ENCODE results near the gene SRRM3. TPM values are rescaled to one million over a fixed set of nuclear protein-coding genes. Genes with fewer than 3 reads are reported as not detected.

SRRM3 gene
- total RNA-seq, 1 donor from 2014 or later, result 6.1 TPM

DNA sequence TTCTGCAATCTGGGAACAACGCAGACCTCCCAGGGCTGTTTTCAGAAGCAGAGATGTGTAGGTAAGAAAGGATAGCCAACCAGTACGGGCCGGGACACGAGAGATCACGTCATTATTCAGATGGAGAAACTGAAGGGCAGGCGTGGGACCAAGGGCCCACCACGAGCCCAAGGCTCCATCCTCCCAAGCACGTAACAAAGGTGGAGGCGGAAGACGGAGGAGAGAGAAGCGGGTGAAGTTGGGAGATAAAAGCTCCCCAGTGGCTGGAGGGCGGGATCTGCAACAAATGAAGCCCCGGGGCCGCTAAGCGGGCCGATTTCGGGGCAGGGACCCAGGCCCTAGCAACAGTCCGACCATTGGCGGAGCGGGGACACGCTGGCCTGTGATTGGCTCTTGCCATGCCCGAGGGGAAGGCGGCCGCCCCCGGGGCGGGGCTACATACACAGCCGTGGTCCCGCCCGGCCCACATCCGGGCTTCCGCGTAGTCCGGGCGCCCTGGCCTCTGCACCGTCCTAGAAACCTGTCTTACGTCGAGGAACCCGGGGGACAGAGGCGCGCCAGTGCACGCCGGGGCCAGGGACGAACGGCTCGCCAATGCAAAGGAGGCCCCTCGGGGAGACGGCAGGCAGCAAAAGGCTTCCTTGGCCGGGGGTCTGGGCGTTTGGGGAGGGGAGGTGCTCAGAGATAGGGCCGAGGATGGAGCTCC lies 116.2 kb downstream of the SRRM3 start:
- peaks cover 45% of the 10 kb centered on the region for H3K4me1 ChIP-seq
- H3K9me3 ChIP-seq (replicated peaks), result no peaks in the 10 kb centered on the region
- H3K27ac ChIP-seq (replicated peaks), result peak overlapping the region; percentile 98
- H3K36me3 ChIP-seq, result no peaks in the 10 kb centered on the region
- H3K4me3 ChIP-seq, result peak overlapping the region; percentile 91
- H3K27me3 ChIP-seq (ENCODE audit: low read depth), result no peaks in the 10 kb centered on the region
- peak; percentile 98 for DNase-seq
- TF ChIP-seq CTCF (IDR thresholded peaks at IDR 0.05; ENCODE audit: borderline replicate concordance), result no peak
- intact Hi-C loops (cut with micrococcal nuclease), result no loop called here

GRCh38 chr7:76318488-76319353 lies 117.0 kb downstream of the SRRM3 start:
- DNase-seq, result peak; percentile 72
- no peaks in the 10 kb centered on the region for H3K36me3 ChIP-seq
- intact Hi-C loops (cut with micrococcal nuclease), result no loop called here
- H3K4me3 ChIP-seq, result peak overlapping the region; percentile 91
- TF ChIP-seq CTCF (IDR thresholded peaks at IDR 0.05; ENCODE audit: borderline replicate concordance), result peak; percentile 54
- H3K27ac ChIP-seq (replicated peaks), result peak overlapping the region; percentile 98
- no peaks in the 10 kb centered on the region for H3K27me3 ChIP-seq (ENCODE audit: low read depth)
- H3K4me1 ChIP-seq, result peaks cover 53% of the 10 kb centered on the region
- H3K9me3 ChIP-seq (replicated peaks), result no peaks in the 10 kb centered on the region

DNA sequence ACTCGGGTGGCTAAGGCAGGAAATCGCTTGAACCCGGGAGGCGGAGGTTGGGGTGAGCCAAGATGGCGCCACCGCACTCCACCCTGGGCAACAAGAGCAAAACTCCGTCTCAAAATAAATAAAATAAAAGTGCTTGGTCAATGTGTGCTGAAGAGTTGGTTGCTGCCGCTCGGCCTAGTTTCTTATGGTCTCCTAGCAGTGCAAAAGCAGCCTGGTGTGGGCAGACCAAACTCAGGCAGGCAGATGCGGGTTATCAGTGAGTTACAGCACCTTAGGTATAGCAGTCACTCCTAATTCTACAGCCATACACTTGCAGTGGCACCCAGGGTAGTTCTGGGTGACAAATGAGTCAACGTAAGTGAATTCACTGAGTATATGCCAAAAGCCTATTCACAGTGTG lies 123.4 kb downstream of the SRRM3 start:
- Histone ChIP-seq H3K27ac (replicated peaks) (peak overlapping the region; percentile 60), H3K36me3 (peaks cover 55% of the 10 kb centered on the region), H3K9me3 (replicated peaks) (no peaks in the 10 kb centered on the region), H3K27me3 (ENCODE audit: low read depth) (no peaks in the 10 kb centered on the region), H3K4me3 (no peak overlapping the region), H3K4me1 (peaks cover 85% of the 10 kb centered on the region)
- intact Hi-C loops (cut with micrococcal nuclease), result no loop called here
- no peak for DNase-seq
- no peak for TF ChIP-seq CTCF (IDR thresholded peaks at IDR 0.05; ENCODE audit: borderline replicate concordance)

- Histone ChIP-seq H3K9me3 (replicated peaks) (no peaks in the 10 kb centered on the region), H3K36me3 (peaks cover 56% of the 10 kb centered on the region), H3K27me3 (ENCODE audit: low read depth) (no peaks in the 10 kb centered on the region), H3K4me1 (peaks cover 93% of the 10 kb centered on the region), H3K27ac (replicated peaks) (peak overlapping the region; percentile 60), H3K4me3 (no peak overlapping the region)
- intact Hi-C loops (cut with micrococcal nuclease), result no loop called here
- TF ChIP-seq CTCF (IDR thresholded peaks at IDR 0.05; ENCODE audit: borderline replicate concordance), result no peak
- no peak for DNase-seq
Observed at GRCh38 chr7:76325811-76326210, 124.1 kb downstream of the SRRM3 start.

DNA sequence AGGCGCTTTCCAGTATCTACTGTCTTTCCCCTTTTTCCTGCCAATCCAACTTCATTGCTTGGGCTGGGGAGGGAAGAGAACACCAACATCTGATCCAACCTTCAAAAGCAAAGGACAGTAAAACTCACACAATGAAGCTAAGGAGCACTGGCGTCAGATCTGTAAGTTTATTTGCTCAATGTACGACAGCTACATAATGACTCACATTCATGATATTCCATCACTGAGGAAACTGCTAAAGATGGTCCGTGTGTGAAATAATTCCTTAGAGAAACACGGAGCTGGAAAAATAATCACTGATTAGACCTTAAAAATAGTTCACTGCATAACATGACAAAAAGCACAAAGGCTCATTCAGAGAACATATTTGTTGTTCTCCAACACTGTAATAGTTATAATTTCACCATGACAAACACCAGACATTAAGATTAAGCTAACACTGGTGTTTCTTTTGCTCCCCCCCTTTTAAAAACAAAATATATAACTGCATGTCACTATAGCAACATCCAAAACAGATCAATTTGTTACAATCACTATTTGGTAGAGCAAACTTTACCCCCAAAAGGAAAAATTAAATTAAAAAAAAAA lies 125.0 kb downstream of the SRRM3 start:
- H3K36me3 ChIP-seq, result peaks cover 56% of the 10 kb centered on the region
- H3K27ac ChIP-seq (replicated peaks), result peak overlapping the region; percentile 60
- no peak for TF ChIP-seq CTCF (IDR thresholded peaks at IDR 0.05; ENCODE audit: borderline replicate concordance)
- DNase-seq, result no peak
- H3K27me3 ChIP-seq (ENCODE audit: low read depth), result no peaks in the 10 kb centered on the region
- peaks cover 96% of the 10 kb centered on the region for H3K4me1 ChIP-seq
- no peaks in the 10 kb centered on the region for H3K9me3 ChIP-seq (replicated peaks)
- no peak overlapping the region for H3K4me3 ChIP-seq
- intact Hi-C loops (cut with micrococcal nuclease), result no loop called here

Measured in left ventricle myocardium inferior (tissue), 1 donor.